Mucosa of rectum (tissue), 2 donors: ENCODE results near the gene NFIL3.
"Not testable (repeated sequence)": the region's sequence is repeated elsewhere in the genome, so short reads cannot be mapped to it uniquely, and the experiment has no call there.

ENCODE experiments used
- H3K27ac ChIP-seq, 2 donors: one replicate each; pipeline ENCODE4 v1.7.0; 2013; ENCODE audit warnings: inconsistent platforms in 2 of 2, low read depth in 2 of 2, low read length in 2 of 2
- H3K27me3 ChIP-seq, 2 donors: one replicate each; pipeline ENCODE4 v1.7.0; 2013; ENCODE audit warnings: low read length in 2 of 2; ENCODE audit not compliant: control insufficient read depth in 2 of 2, insufficient read depth in 2 of 2
- H3K36me3 ChIP-seq, 2 donors: one replicate each; pipeline ENCODE4 v1.7.0; 2013; ENCODE audit warnings: low read length in 2 of 2; ENCODE audit not compliant: control insufficient read depth in 2 of 2, insufficient read depth in 2 of 2
- H3K4me1 ChIP-seq, 2 donors: one replicate each; pipeline ENCODE4 v1.7.0; 2013; ENCODE audit warnings: low read length in 2 of 2, mild to moderate bottlenecking in 1 of 2; ENCODE audit not compliant: control insufficient read depth in 2 of 2, insufficient read depth in 2 of 2
- H3K4me3 ChIP-seq, 2 donors: one replicate each; pipeline ENCODE4 v1.7.0; 2013; ENCODE audit warnings: low read length in 2 of 2
- H3K9ac ChIP-seq, 2 donors: one replicate each; pipeline ENCODE4 v1.7.0; 2013; ENCODE audit warnings: low read length in 2 of 2, low read depth in 1 of 2, mild to moderate bottlenecking in 1 of 2
- H3K9me3 ChIP-seq, 2 donors: one replicate each; pipeline ENCODE4 v1.7.0; 2013; ENCODE audit warnings: low read length in 2 of 2; ENCODE audit not compliant: control insufficient read depth in 2 of 2
- donor health status: healthy.
- donor health status: Normal muscosa, but diverticular disease.

The NFIL3 gene

GRCh38 chr9:91395553-91396471 is 27.8 kb downstream of the NFIL3 start:
- Histone ChIP-seq H3K4me3 (no peak overlapping the region), H3K27me3 (no peaks in the 10 kb centered on the region), H3K4me1 (no peaks in the 10 kb centered on the region), H3K36me3 (no peaks in the 10 kb centered on the region), H3K27ac (no peak overlapping the region), H3K9me3 (no peaks in the 10 kb centered on the region), H3K9ac (no peak overlapping the region)

- Histone ChIP-seq H3K27ac (no peak overlapping the region), H3K36me3 (no peaks in the 10 kb centered on the region), H3K4me1 (no peaks in the 10 kb centered on the region), H3K9me3 (no peaks in the 10 kb centered on the region), H3K9ac (no peak overlapping the region), H3K4me3 (no peak overlapping the region), H3K27me3 (no peaks in the 10 kb centered on the region)
These were observed 28.5 kb downstream of the NFIL3 start for GRCh38 chr9:91395106-91395552.

DNA sequence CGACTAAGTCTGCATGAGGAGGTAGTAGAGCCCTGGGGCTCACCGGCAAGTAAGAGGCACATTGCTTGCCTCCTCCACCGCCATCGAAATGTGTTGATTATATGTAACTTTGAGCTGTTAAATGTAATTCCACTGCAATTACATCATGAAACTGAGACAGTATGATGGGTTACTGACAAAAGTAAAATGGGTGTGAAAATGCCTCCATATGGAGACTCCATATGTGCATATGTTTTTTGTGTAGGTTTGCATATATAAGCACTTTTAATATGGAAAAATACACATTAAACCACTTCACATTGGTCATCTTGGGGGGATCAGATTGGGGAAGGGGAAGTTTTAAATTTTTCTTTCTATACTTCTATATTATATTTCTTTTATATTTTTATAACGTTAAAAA is 29.8 kb downstream of the NFIL3 start:
- H3K27me3 ChIP-seq = no peaks in the 10 kb centered on the region
- no peaks in the 10 kb centered on the region for H3K4me1 ChIP-seq
- H3K27ac ChIP-seq = no peak overlapping the region
- no peak overlapping the region for H3K4me3 ChIP-seq
- no peak overlapping the region for H3K9ac ChIP-seq
- no peaks in the 10 kb centered on the region for H3K9me3 ChIP-seq
- no peaks in the 10 kb centered on the region for H3K36me3 ChIP-seq

- no peaks in the 10 kb centered on the region for H3K27me3 ChIP-seq
- no peak overlapping the region for H3K9ac ChIP-seq
- H3K9me3 ChIP-seq = no peaks in the 10 kb centered on the region
- H3K4me3 ChIP-seq = no peak overlapping the region
- no peaks in the 10 kb centered on the region for H3K4me1 ChIP-seq
- H3K36me3 ChIP-seq = no peaks in the 10 kb centered on the region
- H3K27ac ChIP-seq = no peak overlapping the region
These were observed 31.2 kb downstream of the NFIL3 start for GRCh38 chr9:91392435-91392834.

DNA sequence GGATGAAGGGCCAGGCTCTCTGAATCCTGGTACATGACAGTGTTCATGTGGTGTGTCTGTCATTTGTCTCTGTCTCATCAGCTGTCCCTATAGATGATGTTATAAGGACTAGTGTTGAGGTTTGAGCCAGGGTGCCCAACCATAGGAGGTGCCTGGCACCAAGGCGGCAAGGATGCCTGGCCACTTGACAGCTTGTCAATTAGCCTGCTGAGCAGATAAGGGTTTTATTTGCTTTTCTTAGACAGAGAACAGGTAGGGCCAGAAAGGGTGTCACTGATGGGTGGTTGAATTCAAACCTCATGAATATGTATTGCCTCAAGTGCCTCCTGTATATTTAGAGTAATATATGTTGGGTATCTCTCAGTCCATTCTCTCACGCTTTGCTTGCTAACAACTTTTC is 31.8 kb downstream of the NFIL3 start:
- no peak overlapping the region for H3K9ac ChIP-seq
- H3K36me3 ChIP-seq = no peaks in the 10 kb centered on the region
- no peak overlapping the region for H3K27ac ChIP-seq
- no peaks in the 10 kb centered on the region for H3K4me1 ChIP-seq
- H3K4me3 ChIP-seq = no peak overlapping the region
- H3K27me3 ChIP-seq = no peaks in the 10 kb centered on the region
- no peaks in the 10 kb centered on the region for H3K9me3 ChIP-seq

DNA sequence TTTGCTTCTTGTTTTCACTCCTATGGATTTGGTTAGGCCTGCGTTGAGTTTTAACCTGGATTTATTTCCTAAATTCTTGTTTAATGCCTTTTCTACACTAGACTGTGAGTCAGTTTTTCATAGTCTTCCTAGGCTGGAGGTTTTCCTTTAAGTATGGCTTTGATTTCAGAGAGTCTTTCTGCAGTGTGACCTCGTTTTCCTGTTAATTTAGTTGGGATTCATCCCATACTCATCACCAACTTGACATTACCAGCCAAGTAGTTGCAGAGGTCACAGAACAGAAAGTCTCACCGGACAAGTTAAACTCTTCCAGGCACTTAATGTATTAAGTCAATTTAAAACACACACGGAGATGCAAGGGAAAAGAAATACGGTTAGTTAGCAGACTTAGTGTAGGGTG is 32.2 kb downstream of the NFIL3 start:
- Histone ChIP-seq H3K27me3 (no peaks in the 10 kb centered on the region), H3K9ac (no peak overlapping the region)

GRCh38 chr9:91389686-91390085 is 33.9 kb downstream of the NFIL3 start:
- H3K27ac ChIP-seq, H3K9me3 ChIP-seq, H3K9ac ChIP-seq, H3K36me3 ChIP-seq, H3K4me1 ChIP-seq, H3K27me3 ChIP-seq, H3K4me3 ChIP-seq: not testable (repeated sequence)

More for the DNA sequence above, 32.2 kb downstream of the NFIL3 start:
- no peak overlapping the region for H3K27ac ChIP-seq
- no peak overlapping the region for H3K4me3 ChIP-seq
- no peaks in the 10 kb centered on the region for H3K9me3 ChIP-seq
- H3K36me3 ChIP-seq = no peaks in the 10 kb centered on the region
- H3K4me1 ChIP-seq = no peaks in the 10 kb centered on the region

GRCh38 chr9:91386765-91387164 is 36.9 kb downstream of the NFIL3 start:
- Histone ChIP-seq H3K9ac (no peak overlapping the region), H3K9me3 (no peaks in the 10 kb centered on the region), H3K36me3 (no peaks in the 10 kb centered on the region), H3K4me3 (no peak overlapping the region), H3K27ac (no peak overlapping the region), H3K27me3 (no peaks in the 10 kb centered on the region), H3K4me1 (no peaks in the 10 kb centered on the region)

- H3K27ac ChIP-seq = no peak overlapping the region
- no peaks in the 10 kb centered on the region for H3K36me3 ChIP-seq
- H3K9ac ChIP-seq = no peak overlapping the region
- H3K4me3 ChIP-seq = no peak overlapping the region
- H3K9me3 ChIP-seq = no peaks in the 10 kb centered on the region
- H3K4me1 ChIP-seq = no peaks in the 10 kb centered on the region
- H3K27me3 ChIP-seq = no peaks in the 10 kb centered on the region
These were observed 38.7 kb downstream of the NFIL3 start for GRCh38 chr9:91384954-91385353.

- Histone ChIP-seq H3K4me1 (no peaks in the 10 kb centered on the region), H3K9me3 (no peaks in the 10 kb centered on the region), H3K27me3 (no peaks in the 10 kb centered on the region), H3K36me3 (no peaks in the 10 kb centered on the region), H3K27ac (no peak overlapping the region), H3K9ac (no peak overlapping the region), H3K4me3 (no peak overlapping the region)
These were observed 40.1 kb downstream of the NFIL3 start for GRCh38 chr9:91383577-91383976.
